ENCODE results near the gene GRAMD1B.

- TF ChIP-seq CTCF (IDR thresholded peaks at IDR 0.05) (no peak), POLR2A (IDR thresholded peaks at IDR 0.05) (no peak), EP300 (IDR thresholded peaks at IDR 0.05) (no peak)
Measured at GRCh38 chr11:123527526-123527925, 97.5 kb downstream of the GRAMD1B start.

Measured in tibial nerve (tissue), 4 donors.